H1 (cell line): ENCODE measurements around the gene CSF1. TPM values are rescaled to one million over a fixed set of nuclear protein-coding genes. Genes with fewer than 3 reads are reported as not detected.

ENCODE experiments used
- BACH1 ChIP-seq: IDR thresholded peaks from 2 replicates; pipeline ENCODE4 v1.6.1; 2012; ENCODE audit warnings: low read length, improper control_type of control experiment
- BRCA1 ChIP-seq: IDR thresholded peaks from 2 replicates; pipeline ENCODE4 v1.6.1; 2012; ENCODE audit warnings: low read depth, low read length, improper control_type of control experiment
- CHD2 ChIP-seq: IDR thresholded peaks from 2 replicates; pipeline ENCODE4 v1.6.1; 2012; ENCODE audit warnings: low read length, improper control_type of control experiment
- CTBP2 ChIP-seq: IDR thresholded peaks from 2 replicates; pipeline ENCODE4 v1.7.0; 2011; ENCODE audit warnings: borderline replicate concordance, mild to moderate bottlenecking, moderate library complexity, mixed read lengths, low read length; ENCODE audit not compliant: insufficient read depth, insufficient read length
- EGR1 ChIP-seq: IDR thresholded peaks from 2 replicates; pipeline ENCODE4 v1.6.1; 2011; ENCODE audit warnings: low read depth, low read length, borderline replicate concordance
- GABPA ChIP-seq: IDR thresholded peaks from 2 replicates; pipeline ENCODE4 v1.6.1; 2011; ENCODE audit warnings: mild to moderate bottlenecking, low read length, moderate library complexity, borderline replicate concordance; ENCODE audit not compliant: insufficient read depth
- GTF2F1 ChIP-seq: IDR thresholded peaks from 2 replicates; pipeline ENCODE4 v1.6.1; 2012; ENCODE audit warnings: low read depth, low read length, improper control_type of control experiment, borderline replicate concordance
- JUND ChIP-seq: IDR thresholded peaks from 2 replicates; pipeline ENCODE4 v1.6.1; 2011; ENCODE audit warnings: mild to moderate bottlenecking, improper control_type of control experiment, low read length
- KDM1A ChIP-seq: fragments of 200-600, 300-600 bp; sonication (generic); IDR thresholded peaks from 2 replicates; pipeline ENCODE4 v1.7.1; 2016; ENCODE audit warnings: mild to moderate bottlenecking, low read length, borderline replicate concordance
- PHF8 ChIP-seq: fragments of 200-600 bp; sonication (generic); conservative IDR thresholded peaks from 2 replicates; pipeline ENCODE4 v1.7.1; 2012; ENCODE audit warnings: low read depth, mild to moderate bottlenecking, inconsistent platforms, low read length, moderate library complexity
- RNF2 ChIP-seq: fragments of 200-900, 300-1000 bp; sonication (generic); IDR thresholded peaks from 2 replicates; pipeline ENCODE4 v1.7.1; 2016; ENCODE audit warnings: borderline replicate concordance, low read depth, mild to moderate bottlenecking, antibody characterized with exemption, low read length; ENCODE audit not compliant: poor library complexity, severe bottlenecking; ENCODE audit errors: missing control alignments
- SIN3A ChIP-seq, 2 experiments: IDR thresholded peaks in 1 of 2; conservative IDR thresholded peaks in 1 of 2; 2 replicates each; pipeline ENCODE4 v1.6.1; 2011 to 2012; ENCODE audit warnings: low read length in 2 of 2, improper control_type of control experiment in 1 of 2, low read depth in 1 of 2, mild to moderate bottlenecking in 1 of 2
- SIX5 ChIP-seq: IDR thresholded peaks from 2 replicates; pipeline ENCODE4 v1.6.1; 2011; ENCODE audit warnings: mild to moderate bottlenecking, low read depth, low read length
- SRF ChIP-seq: IDR thresholded peaks from 2 replicates; pipeline ENCODE4 v1.6.1; 2011; ENCODE audit warnings: mild to moderate bottlenecking, low read depth, low read length, moderate library complexity
- SUZ12 ChIP-seq: fragments of 200-600 bp; sonication (generic); IDR thresholded peaks from 2 replicates; pipeline ENCODE4 v1.6.1; 2012; ENCODE audit warnings: mild to moderate bottlenecking, inconsistent platforms, low read length, moderate library complexity, mixed read lengths
- TCF12 ChIP-seq: IDR thresholded peaks from 2 replicates; pipeline ENCODE4 v1.6.1; 2011; ENCODE audit warnings: low read depth, mild to moderate bottlenecking, low read length
- TEAD4 ChIP-seq: IDR thresholded peaks from 2 replicates; pipeline ENCODE4 v1.6.1; 2012; ENCODE audit warnings: low read depth, low read length, inconsistent platforms, mixed read lengths
- YY1 ChIP-seq: IDR thresholded peaks from 2 replicates; pipeline ENCODE4 v1.6.1; 2011; ENCODE audit warnings: low read depth, mild to moderate bottlenecking, low read length
- polyA plus RNA-seq, 7 experiments: library from polyadenylated mRNA; depleted of rRNA in 3 of 7; stranded (reverse) in 5 of 7; unstranded in 2 of 7; fragments of >200 nt in 5 of 7; fragments of 200-250 nt in 2 of 7; gene quantifications; 1 replicate in 5 of 7; 2 replicates in 1 of 7; 4 replicates in 1 of 7; pipeline versions ENCODE4 v1.2.1 to v1.2.3, GENCODE V29; 2011 to 2013; ENCODE audit warnings: missing spikeins in 2 of 7, mixed read lengths in 2 of 7
- total RNA-seq: library from RNA; stranded (reverse); fragmentation: NEBNext Ultra II Directional; extraction: Animal tissue kit (Norgen Biotek cat#: 25700); gene quantifications from 2 replicates; pipeline ENCODE4 v1.2.1, GENCODE V29; 2021
- TF ChIP-seq, protein P1 (sequence below), 3 experiments: IDR thresholded peaks; 1 replicate in 2 of 3; 2 replicates in 1 of 3; pipeline versions ENCODE4 v1.5.1 to v1.6.1; 2011; ENCODE audit warnings: low read length in 3 of 3, mild to moderate bottlenecking in 3 of 3, inconsistent platforms in 2 of 3, low read depth in 1 of 3, moderate library complexity in 1 of 3; ENCODE audit not compliant: insufficient read depth in 1 of 3; ENCODE audit errors: control extremely low read depth in 1 of 3
- TF ChIP-seq, protein P2 (sequence below): IDR thresholded peaks from 2 replicates; pipeline ENCODE4 v1.6.1; 2011; ENCODE audit warnings: low read depth, mild to moderate bottlenecking, low read length; ENCODE audit not compliant: insufficient read depth

The CSF1 gene
- total and polyA plus RNA-seq, 2 of the 8 experiments (the other 6 are each of a cell fraction or from before 2014, with no cell fraction given) = 3.3 to 5.4 TPM

DNA sequence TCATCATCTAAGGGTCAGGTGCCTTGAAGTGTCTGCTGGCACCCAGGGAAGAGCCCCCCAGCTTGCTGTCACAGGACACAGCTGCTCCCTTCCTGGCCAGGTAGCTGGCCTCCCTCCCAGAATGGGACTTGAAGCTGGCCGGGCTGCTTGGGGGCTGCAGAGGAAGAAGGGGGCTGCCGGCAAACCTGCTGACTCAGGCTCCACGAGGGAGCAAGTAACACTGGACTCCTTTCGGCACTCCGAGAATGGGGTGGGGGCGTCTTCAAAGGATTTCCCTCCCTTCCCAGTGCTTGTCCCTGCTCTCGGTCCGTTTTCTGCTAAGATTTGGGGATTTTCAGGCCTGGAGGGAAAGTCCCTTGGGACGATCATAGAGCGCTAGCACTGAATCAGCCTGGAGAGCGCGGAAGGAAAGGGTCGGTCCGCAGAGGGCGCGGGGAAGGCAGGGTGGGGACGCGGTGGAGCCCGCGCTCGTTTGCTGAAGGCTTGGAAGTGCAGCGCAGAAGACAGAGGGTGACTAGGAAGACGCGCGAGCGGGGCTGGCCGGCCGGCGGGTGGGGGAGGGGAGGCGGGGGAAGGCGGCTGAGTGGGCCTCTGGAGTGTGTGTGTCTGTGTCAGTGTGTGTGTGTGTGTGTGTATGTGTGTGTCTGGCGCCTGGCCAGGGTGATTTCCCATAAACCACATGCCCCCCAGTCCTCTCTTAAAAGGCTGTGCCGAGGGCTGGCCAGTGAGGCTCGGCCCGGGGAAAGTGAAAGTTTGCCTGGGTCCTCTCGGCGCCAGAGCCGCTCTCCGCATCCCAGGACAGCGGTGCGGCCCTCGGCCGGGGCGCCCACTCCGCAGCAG is at the start of gene CSF1 (continued):
- TF ChIP-seq RNF2 (no peak), JUND (no peak), YY1 (no peak), CTBP2 (no peak), GTF2F1 (no peak), SUZ12 (peak; percentile 55; the same call in 1 of the 2 replicates), TCF12 (no peak), SIN3A (conservative IDR thresholded peaks at IDR 0.05 in 1 of 2, IDR thresholded peaks at IDR 0.05 in 1 of 2; ENCODE audit: low read depth in 1 of 2, low read length in 2 of 2) (no peak), KDM1A (no peak), SIX5 (no peak), SRF (no peak), PHF8 (0 out of 2 replicates have a peak, but pooled peaks have one; percentile 41), CHD2 (no peak), EGR1 (no peak), BRCA1 (no peak), TEAD4 (no peak), BACH1 (peak; percentile 57), GABPA (no peak)
- TF ChIP-seq, protein P1, sequence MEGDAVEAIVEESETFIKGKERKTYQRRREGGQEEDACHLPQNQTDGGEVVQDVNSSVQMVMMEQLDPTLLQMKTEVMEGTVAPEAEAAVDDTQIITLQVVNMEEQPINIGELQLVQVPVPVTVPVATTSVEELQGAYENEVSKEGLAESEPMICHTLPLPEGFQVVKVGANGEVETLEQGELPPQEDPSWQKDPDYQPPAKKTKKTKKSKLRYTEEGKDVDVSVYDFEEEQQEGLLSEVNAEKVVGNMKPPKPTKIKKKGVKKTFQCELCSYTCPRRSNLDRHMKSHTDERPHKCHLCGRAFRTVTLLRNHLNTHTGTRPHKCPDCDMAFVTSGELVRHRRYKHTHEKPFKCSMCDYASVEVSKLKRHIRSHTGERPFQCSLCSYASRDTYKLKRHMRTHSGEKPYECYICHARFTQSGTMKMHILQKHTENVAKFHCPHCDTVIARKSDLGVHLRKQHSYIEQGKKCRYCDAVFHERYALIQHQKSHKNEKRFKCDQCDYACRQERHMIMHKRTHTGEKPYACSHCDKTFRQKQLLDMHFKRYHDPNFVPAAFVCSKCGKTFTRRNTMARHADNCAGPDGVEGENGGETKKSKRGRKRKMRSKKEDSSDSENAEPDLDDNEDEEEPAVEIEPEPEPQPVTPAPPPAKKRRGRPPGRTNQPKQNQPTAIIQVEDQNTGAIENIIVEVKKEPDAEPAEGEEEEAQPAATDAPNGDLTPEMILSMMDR (IDR thresholded peaks at IDR 0.05; ENCODE audit: control extremely low read depth in 1 of 3, insufficient read depth in 1 of 3, low read depth in 1 of 3, low read length in 3 of 3) = no peak
- TF ChIP-seq, protein P2, sequence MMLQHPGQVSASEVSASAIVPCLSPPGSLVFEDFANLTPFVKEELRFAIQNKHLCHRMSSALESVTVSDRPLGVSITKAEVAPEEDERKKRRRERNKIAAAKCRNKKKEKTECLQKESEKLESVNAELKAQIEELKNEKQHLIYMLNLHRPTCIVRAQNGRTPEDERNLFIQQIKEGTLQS = no peak
